Erythroblast (primary cell): Measurements from ENCODE around the gene NFIB.

Experiments
- GATA1 ChIP-seq: IDR thresholded peaks from 2 replicates; pipeline ENCODE4 v1.6.1; 2011; ENCODE audit warnings: low read depth, mild to moderate bottlenecking, control low read depth, low read length, moderate library complexity
- POLR2A ChIP-seq: IDR thresholded peaks from 2 replicates; pipeline ENCODE4 v1.6.1; 2011; ENCODE audit warnings: mild to moderate bottlenecking, low read length

- TF ChIP-seq POLR2A (no peak), GATA1 (no peak)
Measured at GRCh38 chr9:14247577-14247976, 66.4 kb downstream of the NFIB start.
